ENCODE measurements around the gene PLD1.

DNA sequence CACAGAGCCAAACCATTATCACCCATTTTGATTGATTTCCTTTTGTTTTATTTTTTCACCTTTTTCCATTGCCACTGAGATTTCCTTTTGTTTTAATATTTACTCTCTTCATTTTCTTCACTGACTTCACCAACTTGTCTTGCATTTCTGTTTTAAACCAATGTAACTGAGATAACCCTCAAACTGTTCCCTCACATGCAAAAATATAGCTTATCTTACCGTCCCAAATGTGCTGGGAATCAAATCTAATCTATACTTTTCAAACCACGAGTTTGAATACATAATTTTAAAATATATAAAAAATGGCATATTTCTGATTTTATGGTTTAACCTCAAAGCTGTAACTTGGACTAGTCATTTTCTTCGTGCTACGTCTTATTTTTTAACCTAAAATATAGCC lies 143.8 kb downstream of the PLD1 start:
- TF ChIP-seq, protein P1, sequence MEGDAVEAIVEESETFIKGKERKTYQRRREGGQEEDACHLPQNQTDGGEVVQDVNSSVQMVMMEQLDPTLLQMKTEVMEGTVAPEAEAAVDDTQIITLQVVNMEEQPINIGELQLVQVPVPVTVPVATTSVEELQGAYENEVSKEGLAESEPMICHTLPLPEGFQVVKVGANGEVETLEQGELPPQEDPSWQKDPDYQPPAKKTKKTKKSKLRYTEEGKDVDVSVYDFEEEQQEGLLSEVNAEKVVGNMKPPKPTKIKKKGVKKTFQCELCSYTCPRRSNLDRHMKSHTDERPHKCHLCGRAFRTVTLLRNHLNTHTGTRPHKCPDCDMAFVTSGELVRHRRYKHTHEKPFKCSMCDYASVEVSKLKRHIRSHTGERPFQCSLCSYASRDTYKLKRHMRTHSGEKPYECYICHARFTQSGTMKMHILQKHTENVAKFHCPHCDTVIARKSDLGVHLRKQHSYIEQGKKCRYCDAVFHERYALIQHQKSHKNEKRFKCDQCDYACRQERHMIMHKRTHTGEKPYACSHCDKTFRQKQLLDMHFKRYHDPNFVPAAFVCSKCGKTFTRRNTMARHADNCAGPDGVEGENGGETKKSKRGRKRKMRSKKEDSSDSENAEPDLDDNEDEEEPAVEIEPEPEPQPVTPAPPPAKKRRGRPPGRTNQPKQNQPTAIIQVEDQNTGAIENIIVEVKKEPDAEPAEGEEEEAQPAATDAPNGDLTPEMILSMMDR (IDR thresholded peaks at IDR 0.05; ENCODE audit: insufficient read depth, low read length) = no peak
- TF ChIP-seq, protein P2, sequence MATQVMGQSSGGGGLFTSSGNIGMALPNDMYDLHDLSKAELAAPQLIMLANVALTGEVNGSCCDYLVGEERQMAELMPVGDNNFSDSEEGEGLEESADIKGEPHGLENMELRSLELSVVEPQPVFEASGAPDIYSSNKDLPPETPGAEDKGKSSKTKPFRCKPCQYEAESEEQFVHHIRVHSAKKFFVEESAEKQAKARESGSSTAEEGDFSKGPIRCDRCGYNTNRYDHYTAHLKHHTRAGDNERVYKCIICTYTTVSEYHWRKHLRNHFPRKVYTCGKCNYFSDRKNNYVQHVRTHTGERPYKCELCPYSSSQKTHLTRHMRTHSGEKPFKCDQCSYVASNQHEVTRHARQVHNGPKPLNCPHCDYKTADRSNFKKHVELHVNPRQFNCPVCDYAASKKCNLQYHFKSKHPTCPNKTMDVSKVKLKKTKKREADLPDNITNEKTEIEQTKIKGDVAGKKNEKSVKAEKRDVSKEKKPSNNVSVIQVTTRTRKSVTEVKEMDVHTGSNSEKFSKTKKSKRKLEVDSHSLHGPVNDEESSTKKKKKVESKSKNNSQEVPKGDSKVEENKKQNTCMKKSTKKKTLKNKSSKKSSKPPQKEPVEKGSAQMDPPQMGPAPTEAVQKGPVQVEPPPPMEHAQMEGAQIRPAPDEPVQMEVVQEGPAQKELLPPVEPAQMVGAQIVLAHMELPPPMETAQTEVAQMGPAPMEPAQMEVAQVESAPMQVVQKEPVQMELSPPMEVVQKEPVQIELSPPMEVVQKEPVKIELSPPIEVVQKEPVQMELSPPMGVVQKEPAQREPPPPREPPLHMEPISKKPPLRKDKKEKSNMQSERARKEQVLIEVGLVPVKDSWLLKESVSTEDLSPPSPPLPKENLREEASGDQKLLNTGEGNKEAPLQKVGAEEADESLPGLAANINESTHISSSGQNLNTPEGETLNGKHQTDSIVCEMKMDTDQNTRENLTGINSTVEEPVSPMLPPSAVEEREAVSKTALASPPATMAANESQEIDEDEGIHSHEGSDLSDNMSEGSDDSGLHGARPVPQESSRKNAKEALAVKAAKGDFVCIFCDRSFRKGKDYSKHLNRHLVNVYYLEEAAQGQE (IDR thresholded peaks at IDR 0.05; ENCODE audit: insufficient replicate concordance, low read depth) = no peak
- TF ChIP-seq GABPA (IDR thresholded peaks at IDR 0.05; ENCODE audit: low read depth) (no peak), SPI1 (IDR thresholded peaks at IDR 0.05; ENCODE audit: borderline replicate concordance, low read depth) (no peak)

Data from HL-60 (cell line).